SK-N-SH (cell line): ENCODE measurements around the gene MAPKAPK5.

Experiments
- RXRA ChIP-seq: IDR thresholded peaks from 2 replicates; pipeline ENCODE4 v1.4.0; 2012; ENCODE audit warnings: low read depth, mild to moderate bottlenecking, borderline replicate concordance
- SMC3 ChIP-seq: IDR thresholded peaks from 2 replicates; pipeline ENCODE4 v1.6.1; 2012; ENCODE audit warnings: low read depth, low read length, improper control_type of control experiment

DNA sequence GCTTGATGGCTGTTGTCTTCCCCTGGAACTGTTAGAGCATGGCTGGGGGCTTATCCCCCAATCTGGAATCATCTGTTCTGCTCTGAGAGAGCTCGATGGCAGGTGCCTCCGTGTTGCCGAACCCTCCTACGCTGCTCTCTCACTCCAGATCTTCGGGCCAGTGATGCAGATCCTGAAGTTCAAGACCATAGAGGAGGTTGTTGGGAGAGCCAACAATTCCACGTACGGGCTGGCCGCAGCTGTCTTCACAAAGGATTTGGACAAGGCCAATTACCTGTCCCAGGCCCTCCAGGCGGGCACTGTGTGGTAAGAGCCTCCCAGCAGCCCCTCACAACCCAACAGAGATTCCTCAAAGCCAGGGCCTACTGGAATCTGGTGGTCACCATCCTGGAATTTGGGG, 42.3 kb upstream of the MAPKAPK5 start:
- TF ChIP-seq RXRA = no peak
- TF ChIP-seq SMC3 = no peak
